Inferior parietal cortex (tissue), 1 donor: ENCODE results near the gene BBC3.
A peak's percentile ranks its signal among the peaks of the same experiment; 100 is the strongest.
"Not testable (repeated sequence)": the region's sequence is repeated elsewhere in the genome, so short reads cannot be mapped to it uniquely, and the experiment has no call there.

ENCODE experiments used
- DNase-seq: peaks from one replicate; pipeline ENCODE4 v3.0.0-alpha.2; 2016; ENCODE audit errors: extremely low spot score

BBC3 gene

GRCh38 chr19:47258434-47258833, 27.4 kb upstream of the BBC3 start:
- no peak for DNase-seq

- DNase-seq, result peak; percentile 41
Observed at GRCh38 chr19:47257411-47258169, 26.6 kb upstream of the BBC3 start.

- DNase-seq, result peak; percentile 96
Observed at GRCh38 chr19:47256693-47257410, 25.9 kb upstream of the BBC3 start.

- DNase-seq, result peak; percentile 97
Observed at GRCh38 chr19:47255879-47256692, 25.1 kb upstream of the BBC3 start, which contains the start of gene CCDC9. Gene CCDC9, plus strand, starts transcription at chr19:47256525. Its CDS starts 1,876 bp downstream, at chr19:47258401.

- DNase-seq, result no peak
Observed at GRCh38 chr19:47253970-47254369, 23.0 kb upstream of the BBC3 start.

GRCh38 chr19:47253467-47253881, 22.5 kb upstream of the BBC3 start:
- no peak for DNase-seq

- DNase-seq, result not testable (repeated sequence)
Observed at GRCh38 chr19:47253016-47253415, 22.0 kb upstream of the BBC3 start.

- DNase-seq, result peak; percentile 83
Observed at GRCh38 chr19:47247308-47247990, 16.4 kb upstream of the BBC3 start.

- peak; percentile 86 for DNase-seq
Observed at GRCh38 chr19:47243776-47244547, 13.0 kb upstream of the BBC3 start.

- DNase-seq, result no peak
Observed at GRCh38 chr19:47243364-47243775, 12.4 kb upstream of the BBC3 start.

GRCh38 chr19:47241919-47242577, 11.0 kb upstream of the BBC3 start:
- DNase-seq, result no peak

- no peak for DNase-seq
Observed at GRCh38 chr19:47240996-47241918, 10.3 kb upstream of the BBC3 start.

- DNase-seq, result no peak
Observed at GRCh38 chr19:47240556-47240955, 9.6 kb upstream of the BBC3 start.

GRCh38 chr19:47239610-47240296, 8.8 kb upstream of the BBC3 start:
- DNase-seq, result peak; percentile 72

GRCh38 chr19:47239152-47239551, 8.2 kb upstream of the BBC3 start:
- DNase-seq, result no peak

- DNase-seq, result no peak
Observed at GRCh38 chr19:47236072-47236675, 5.2 kb upstream of the BBC3 start.

GRCh38 chr19:47232422-47233211, 1.6 kb upstream of the BBC3 start:
- DNase-seq, result no peak
